Endothelial cell (in vitro differentiated cells): Measurements from ENCODE around the gene GPT2. TPM values are rescaled to one million over a fixed set of nuclear protein-coding genes. Genes with fewer than 3 reads are reported as not detected.

Source experiments
- DNase-seq: peaks from one replicate; pipeline ENCODE4 v3.0.0; 2021; ENCODE audit warnings: low spot score
- H3K27ac Mint-ChIP-seq: one replicate; pipeline ENCODE4 v1.8.0; 2021; ENCODE audit warnings: mixed read lengths, inconsistent platforms; ENCODE audit not compliant: unreplicated experiment
- H3K27me3 Mint-ChIP-seq: one replicate; pipeline ENCODE4 v1.8.0; 2021; ENCODE audit warnings: mild to moderate bottlenecking, moderate library complexity, mixed read lengths, inconsistent platforms; ENCODE audit not compliant: unreplicated experiment
- H3K36me3 Mint-ChIP-seq: one replicate; pipeline ENCODE4 v1.8.0; 2021; ENCODE audit warnings: mild to moderate bottlenecking, low read depth, mixed read lengths, inconsistent platforms; ENCODE audit not compliant: unreplicated experiment
- H3K4me1 Mint-ChIP-seq: one replicate; pipeline ENCODE4 v1.8.0; 2021; ENCODE audit warnings: mild to moderate bottlenecking, mixed read lengths, inconsistent platforms; ENCODE audit not compliant: unreplicated experiment
- H3K4me3 Mint-ChIP-seq: one replicate; pipeline ENCODE4 v1.8.0; 2021; ENCODE audit warnings: mild to moderate bottlenecking, mixed read lengths, inconsistent platforms; ENCODE audit not compliant: unreplicated experiment
- H3K9me3 Mint-ChIP-seq: one replicate; pipeline ENCODE4 v1.8.0; 2021; ENCODE audit warnings: mixed read lengths, inconsistent platforms; ENCODE audit not compliant: unreplicated experiment
- CTCF ChIP-seq: fragments of 200-600 bp; sonication (generic); IDR thresholded peaks from one replicate; pipeline ENCODE4 v1.5.0; 2021; ENCODE audit warnings: antibody characterized with exemption; ENCODE audit not compliant: unreplicated experiment
- total RNA-seq: library from RNA; stranded (reverse); fragmentation: NEBNext Ultra II Directional; extraction: Animal tissue kit (Norgen Biotek cat#: 25700); gene quantifications from one replicate; pipeline ENCODE4 v1.2.1, GENCODE V29; 2021; ENCODE audit not compliant: unreplicated experiment

GPT2 gene
- total RNA-seq, 1 donor from 2014 or later = 15.6 TPM

GRCh38 chr16:46926470-46927225 is 42.5 kb downstream of the GPT2 start:
- no peak for TF ChIP-seq CTCF
- DNase-seq = no peak

GRCh38 chr16:46927273-46927672 is 43.1 kb downstream of the GPT2 start:
- Mint-ChIP-seq H3K27me3 (peaks cover 1% of the 10 kb centered on the region), H3K36me3 (peaks cover 7% of the 10 kb centered on the region), H3K9me3 (no peaks in the 10 kb centered on the region), H3K4me3 (peak overlapping the region; percentile 54), H3K4me1 (no peaks in the 10 kb centered on the region), H3K27ac (peak overlapping the region; percentile 50)
- no peak for TF ChIP-seq CTCF
- no peak for DNase-seq

More at GRCh38 chr16:46926470-46927225, 42.5 kb downstream of the GPT2 start:
- H3K4me3 Mint-ChIP-seq = no peak overlapping the region
- H3K9me3 Mint-ChIP-seq = no peaks in the 10 kb centered on the region
- H3K36me3 Mint-ChIP-seq = peaks cover 7% of the 10 kb centered on the region
- peaks cover 1% of the 10 kb centered on the region for H3K27me3 Mint-ChIP-seq
- no peaks in the 10 kb centered on the region for H3K4me1 Mint-ChIP-seq
- no peak overlapping the region for H3K27ac Mint-ChIP-seq

GRCh38 chr16:46928811-46929210 is 44.6 kb downstream of the GPT2 start:
- no peak overlapping the region for H3K4me3 Mint-ChIP-seq
- no peaks in the 10 kb centered on the region for H3K9me3 Mint-ChIP-seq
- H3K27me3 Mint-ChIP-seq = no peaks in the 10 kb centered on the region
- H3K4me1 Mint-ChIP-seq = no peaks in the 10 kb centered on the region
- H3K27ac Mint-ChIP-seq = no peak overlapping the region
- H3K36me3 Mint-ChIP-seq = peaks cover 7% of the 10 kb centered on the region
- TF ChIP-seq CTCF = no peak
- DNase-seq = no peak

- peak; percentile 83 for DNase-seq
- peaks cover 7% of the 10 kb centered on the region for H3K36me3 Mint-ChIP-seq
- no peaks in the 10 kb centered on the region for H3K27me3 Mint-ChIP-seq
Measured at GRCh38 chr16:46929378-46930332, 45.5 kb downstream of the GPT2 start.

More at GRCh38 chr16:46929378-46930332, 45.5 kb downstream of the GPT2 start:
- no peaks in the 10 kb centered on the region for H3K4me1 Mint-ChIP-seq
- H3K9me3 Mint-ChIP-seq = no peaks in the 10 kb centered on the region
- no peak overlapping the region for H3K27ac Mint-ChIP-seq
- no peak overlapping the region for H3K4me3 Mint-ChIP-seq
- peak; percentile 98 for TF ChIP-seq CTCF
